Activated T-helper 9 cell treated with anti-CD3 and anti-CD28 coated beads, Interleukin-2, amount 50 U/mL, for 16 hours (primary cell): ENCODE measurements around the gene ALK.

Source experiments
- DNase-seq: peaks from one replicate; pipeline ENCODE4 v3.0.0-alpha.2; 2020; ENCODE audit warnings: low read depth

The ALK gene

GRCh38 chr2:29191817-29192216 lies 729.6 kb downstream of the ALK start:
- DNase-seq, result no peak

- DNase-seq, result no peak
These were observed 732.3 kb downstream of the ALK start for GRCh38 chr2:29189052-29189451.

- no peak for DNase-seq
These were observed 733.5 kb downstream of the ALK start for GRCh38 chr2:29187926-29188325.

- no peak for DNase-seq
These were observed 734.6 kb downstream of the ALK start for GRCh38 chr2:29186817-29187216.

- no peak for DNase-seq
These were observed 736.9 kb downstream of the ALK start for GRCh38 chr2:29184531-29184930.

GRCh38 chr2:29182920-29183319 lies 738.5 kb downstream of the ALK start:
- DNase-seq, result no peak

GRCh38 chr2:29182334-29182733 lies 739.1 kb downstream of the ALK start:
- DNase-seq, result no peak

- DNase-seq, result no peak
These were observed 746.0 kb downstream of the ALK start for GRCh38 chr2:29175338-29175737.

- no peak for DNase-seq
These were observed 746.4 kb downstream of the ALK start for GRCh38 chr2:29174937-29175336.

GRCh38 chr2:29166242-29167039 lies 754.9 kb downstream of the ALK start:
- DNase-seq, result no peak

GRCh38 chr2:29165362-29166241 lies 755.8 kb downstream of the ALK start:
- DNase-seq, result no peak

GRCh38 chr2:29164091-29164846 lies 757.1 kb downstream of the ALK start:
- DNase-seq, result no peak

- DNase-seq, result no peak
These were observed 759.0 kb downstream of the ALK start for GRCh38 chr2:29162204-29162928.

- no peak for DNase-seq
These were observed 761.2 kb downstream of the ALK start for GRCh38 chr2:29160184-29160583.

- no peak for DNase-seq
These were observed 762.3 kb downstream of the ALK start for GRCh38 chr2:29159125-29159524.

GRCh38 chr2:29157131-29157530 lies 764.3 kb downstream of the ALK start:
- no peak for DNase-seq

GRCh38 chr2:29155578-29155977 lies 765.8 kb downstream of the ALK start:
- DNase-seq, result no peak

- no peak for DNase-seq
These were observed 766.8 kb downstream of the ALK start for GRCh38 chr2:29154610-29155009.

GRCh38 chr2:29147963-29148362 lies 773.4 kb downstream of the ALK start:
- no peak for DNase-seq

- DNase-seq, result no peak
These were observed 775.2 kb downstream of the ALK start for GRCh38 chr2:29146197-29146596.

- no peak for DNase-seq
These were observed 777.7 kb downstream of the ALK start for GRCh38 chr2:29143657-29144056.
